ENCODE data around the gene OLFML1. TPM values are rescaled to one million over a fixed set of nuclear protein-coding genes. Genes with fewer than 3 reads are reported as not detected.

The OLFML1 gene
- total and polyA plus RNA-seq, 8 donors = 28.8 to 63.4 (median 45.3) TPM

- peaks cover 13 to 38% of the 10 kb centered on the region in 2 donors for H3K4me1 ChIP-seq
- DNase-seq (no peak), ATAC-seq (no peak)
- TF ChIP-seq, protein P1, sequence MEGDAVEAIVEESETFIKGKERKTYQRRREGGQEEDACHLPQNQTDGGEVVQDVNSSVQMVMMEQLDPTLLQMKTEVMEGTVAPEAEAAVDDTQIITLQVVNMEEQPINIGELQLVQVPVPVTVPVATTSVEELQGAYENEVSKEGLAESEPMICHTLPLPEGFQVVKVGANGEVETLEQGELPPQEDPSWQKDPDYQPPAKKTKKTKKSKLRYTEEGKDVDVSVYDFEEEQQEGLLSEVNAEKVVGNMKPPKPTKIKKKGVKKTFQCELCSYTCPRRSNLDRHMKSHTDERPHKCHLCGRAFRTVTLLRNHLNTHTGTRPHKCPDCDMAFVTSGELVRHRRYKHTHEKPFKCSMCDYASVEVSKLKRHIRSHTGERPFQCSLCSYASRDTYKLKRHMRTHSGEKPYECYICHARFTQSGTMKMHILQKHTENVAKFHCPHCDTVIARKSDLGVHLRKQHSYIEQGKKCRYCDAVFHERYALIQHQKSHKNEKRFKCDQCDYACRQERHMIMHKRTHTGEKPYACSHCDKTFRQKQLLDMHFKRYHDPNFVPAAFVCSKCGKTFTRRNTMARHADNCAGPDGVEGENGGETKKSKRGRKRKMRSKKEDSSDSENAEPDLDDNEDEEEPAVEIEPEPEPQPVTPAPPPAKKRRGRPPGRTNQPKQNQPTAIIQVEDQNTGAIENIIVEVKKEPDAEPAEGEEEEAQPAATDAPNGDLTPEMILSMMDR (IDR thresholded peaks at IDR 0.05) = no peak
- H3K27me3 ChIP-seq = no peaks in the 10 kb centered on the region
- intact Hi-C loops (cut with DNase I) = no loop called here
- H3K4me3 ChIP-seq = no peak overlapping the region
- no peaks in the 10 kb centered on the region for H3K36me3 ChIP-seq
- no peak overlapping the region for H3K27ac ChIP-seq
- no peaks in the 10 kb centered on the region for H3K9me3 ChIP-seq
Observed at GRCh38 chr11:7522121-7522520, 36.8 kb downstream of the OLFML1 start.

- Histone ChIP-seq H3K27me3 (no peaks in the 10 kb centered on the region), H3K36me3 (no peaks in the 10 kb centered on the region), H3K27ac (no peak overlapping the region), H3K4me3 (no peak overlapping the region), H3K9me3 (no peaks in the 10 kb centered on the region), H3K4me1 (peaks cover 13 to 38% of the 10 kb centered on the region in 2 donors)
- TF ChIP-seq, protein P1 (IDR thresholded peaks at IDR 0.05) = no peak
- DNase-seq (no peak), ATAC-seq (no peak)
- intact Hi-C loops (cut with DNase I) = no loop called here
Observed at GRCh38 chr11:7522546-7522945, 37.2 kb downstream of the OLFML1 start.

DNA sequence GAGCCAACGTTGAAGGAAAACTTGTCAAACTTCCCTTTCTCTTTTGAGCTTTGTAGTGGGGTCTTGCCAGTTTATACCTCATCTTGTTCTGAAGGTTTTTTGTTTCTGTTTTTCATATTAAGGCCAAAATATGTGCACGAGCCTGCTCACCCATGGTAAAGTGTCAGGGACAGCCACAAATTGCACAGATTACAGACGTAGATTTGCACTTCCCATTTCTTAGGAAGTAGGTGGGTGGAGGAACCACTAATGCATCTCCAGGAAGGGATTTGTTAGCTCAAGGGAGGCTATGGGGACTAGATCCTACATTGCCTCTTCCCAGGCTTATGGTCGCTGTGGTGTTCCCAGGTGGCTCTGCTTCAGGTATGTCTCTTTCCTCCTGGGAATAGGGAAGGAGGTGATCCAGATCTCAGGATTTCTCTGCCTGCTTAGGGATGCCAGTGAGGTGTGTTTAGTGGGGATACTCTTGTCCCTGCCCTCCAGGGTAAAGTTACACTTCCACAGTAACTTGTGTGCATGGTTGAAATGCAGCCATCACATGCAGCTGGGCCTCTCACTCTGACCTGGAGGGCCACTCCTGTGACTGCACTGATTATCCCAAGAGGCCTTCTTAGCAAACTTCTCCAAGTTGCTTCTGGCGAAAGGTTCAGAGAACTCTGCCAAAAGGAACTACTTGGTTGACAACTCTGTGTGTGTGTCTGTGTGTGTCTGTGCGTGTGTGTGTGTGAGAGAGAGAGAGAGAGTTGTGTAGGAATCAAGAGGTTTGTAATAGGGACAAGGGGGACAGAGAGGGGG lies 38.3 kb downstream of the OLFML1 start:
- peak in 2 of 4 donors; percentile 32 to 40 for DNase-seq
- Histone ChIP-seq H3K36me3 (no peaks in the 10 kb centered on the region), H3K4me1 (peaks cover 13 to 38% of the 10 kb centered on the region in 2 donors), H3K27ac (no peak overlapping the region), H3K9me3 (no peaks in the 10 kb centered on the region), H3K4me3 (no peak overlapping the region), H3K27me3 (no peaks in the 10 kb centered on the region)
- TF ChIP-seq, protein P1 (IDR thresholded peaks at IDR 0.05) = no peak
- intact Hi-C loops (cut with DNase I) = no loop called here
- ATAC-seq = peak; percentile 82

DNA sequence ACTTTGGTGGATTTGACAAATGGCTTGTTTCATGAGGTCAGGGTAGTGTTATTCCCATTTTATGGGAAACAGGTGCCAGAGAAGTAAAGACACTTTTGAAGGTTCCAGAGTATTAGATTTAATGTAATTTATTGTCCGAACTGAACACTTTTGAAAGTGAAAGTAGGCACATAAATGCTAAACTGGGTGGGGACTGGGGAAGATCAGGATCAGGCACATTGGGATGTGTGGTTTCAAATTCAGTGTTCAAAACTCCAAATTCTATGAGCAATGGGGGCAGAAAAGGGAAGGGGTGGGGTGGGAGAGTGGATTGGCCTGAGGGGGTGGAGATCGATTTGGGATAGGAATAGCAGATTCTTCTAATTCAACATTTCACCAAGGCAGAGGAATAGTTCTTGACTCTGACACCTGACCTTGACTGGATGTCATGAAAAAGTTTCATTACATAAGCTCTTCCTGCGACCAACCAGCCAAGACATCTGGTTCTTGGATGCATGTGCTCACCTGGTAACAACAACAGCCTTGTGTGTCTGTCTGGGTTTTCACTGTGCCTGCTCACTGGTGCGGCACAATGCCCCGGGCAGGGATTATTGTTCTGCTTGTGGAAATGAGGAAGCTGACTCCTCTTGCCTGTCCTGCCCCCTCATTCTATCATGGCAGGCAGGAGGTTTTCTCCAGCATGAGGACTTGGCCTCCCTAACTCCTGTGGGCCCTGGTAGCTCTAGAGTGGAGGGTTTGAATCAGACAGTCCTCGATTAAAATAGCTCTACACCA lies 39.3 kb downstream of the OLFML1 start:
- no peak overlapping the region for H3K27ac ChIP-seq

More for the DNA sequence above, 39.3 kb downstream of the OLFML1 start:
- Histone ChIP-seq H3K36me3 (no peaks in the 10 kb centered on the region), H3K27me3 (no peaks in the 10 kb centered on the region), H3K9me3 (no peaks in the 10 kb centered on the region), H3K4me1 (peaks cover 13 to 38% of the 10 kb centered on the region in 2 donors), H3K4me3 (no peak overlapping the region)
- intact Hi-C loops (cut with DNase I) = no loop called here
- DNase-seq (no peak), ATAC-seq (peak; percentile 6)
- TF ChIP-seq, protein P1 (IDR thresholded peaks at IDR 0.05) = no peak

Data from left lung (tissue), 10 donors.